ENCODE results near the gene SLC35A3. TPM values are rescaled to one million over a fixed set of nuclear protein-coding genes. Genes with fewer than 3 reads are reported as not detected.

SLC35A3 gene
- total RNA-seq, 3 donors from 2014 or later (not counting 1 experiment from before 2014, with no cell fraction given) = 40.2 to 49.8 (median 43.1) TPM

Other genes starting within 250 kb of the SLC35A3 start
- gene FRRS1, start 203.4 kb upstream of the SLC35A3 start, total RNA-seq = 1 to 10 TPM; 1.0 to 3.3 (median 3.0) TPM
- 10 to 100 TPM; 13.5 to 19.4 (median 15.3) TPM for gene AGL, start 119.6 kb upstream of the SLC35A3 start, total RNA-seq
- gene SASS6, start 162.9 kb downstream of the SLC35A3 start, total RNA-seq = 1 to 10 TPM; 5.3 to 6.2 (median 5.6) TPM
- gene TRMT13, start 163.2 kb downstream of the SLC35A3 start, total RNA-seq = 10 to 100 TPM; 12.7 to 22.3 (median 13.4) TPM
- 1 to 10 TPM; 1.7 to 3.2 (median 3.1) TPM for gene LRRC39, start 208.3 kb downstream of the SLC35A3 start, total RNA-seq

All from natural killer cell (primary cell).